CD4-positive, alpha-beta T cell treated with Interferon alpha-2 for 1 hour (primary cell): ENCODE measurements around the gene CIZ1.

Experiments
- DNase-seq, 2 donors: peaks; one replicate each; pipeline ENCODE4 v3.0.0-alpha.2; 2020 to 2022

Gene CIZ1

DNA sequence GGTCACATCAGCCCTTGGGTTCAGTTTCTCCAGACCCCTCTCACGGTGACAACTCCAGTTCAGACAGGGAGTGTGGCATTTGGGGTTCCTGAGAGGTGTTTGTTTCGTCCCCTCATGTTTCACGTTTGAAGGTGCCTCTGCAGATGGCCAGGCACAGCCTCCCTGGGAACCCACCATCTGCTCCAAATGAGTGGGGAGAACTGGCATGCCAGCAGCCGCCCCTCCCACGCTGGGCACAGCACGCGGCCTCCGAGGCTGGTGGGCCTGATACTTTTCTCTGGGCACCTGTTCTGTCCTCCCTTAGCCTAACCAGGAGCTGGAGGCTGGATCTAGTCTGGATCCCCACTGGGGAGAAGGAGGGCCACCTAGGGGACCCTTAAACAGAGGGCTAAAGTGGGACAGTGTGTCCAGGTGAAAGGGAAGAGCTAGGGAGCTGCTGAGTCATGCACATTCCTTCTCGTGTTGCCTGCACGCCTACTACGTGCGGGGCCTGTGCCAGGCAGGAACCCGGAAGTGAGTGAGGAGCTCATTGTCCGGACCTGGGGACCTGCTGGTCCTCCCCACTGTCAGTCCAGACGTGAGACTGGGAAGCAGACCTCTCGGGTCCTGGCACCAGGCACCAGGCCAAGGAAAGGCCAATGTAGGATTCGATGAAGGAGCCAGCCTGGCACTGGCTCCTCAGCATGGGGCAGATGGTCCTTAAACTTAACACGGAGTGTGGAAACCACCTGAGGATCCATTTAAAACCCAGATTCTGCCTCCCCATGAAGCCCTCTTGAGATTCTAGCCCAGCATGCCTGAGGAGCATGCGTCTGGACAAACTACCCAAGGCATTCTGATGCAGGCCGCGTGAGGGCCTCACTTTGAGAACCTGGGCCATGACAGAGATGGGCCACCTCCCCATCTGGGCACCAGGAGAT, 23.5 kb upstream of the CIZ1 start:
- no peak for DNase-seq

DNA sequence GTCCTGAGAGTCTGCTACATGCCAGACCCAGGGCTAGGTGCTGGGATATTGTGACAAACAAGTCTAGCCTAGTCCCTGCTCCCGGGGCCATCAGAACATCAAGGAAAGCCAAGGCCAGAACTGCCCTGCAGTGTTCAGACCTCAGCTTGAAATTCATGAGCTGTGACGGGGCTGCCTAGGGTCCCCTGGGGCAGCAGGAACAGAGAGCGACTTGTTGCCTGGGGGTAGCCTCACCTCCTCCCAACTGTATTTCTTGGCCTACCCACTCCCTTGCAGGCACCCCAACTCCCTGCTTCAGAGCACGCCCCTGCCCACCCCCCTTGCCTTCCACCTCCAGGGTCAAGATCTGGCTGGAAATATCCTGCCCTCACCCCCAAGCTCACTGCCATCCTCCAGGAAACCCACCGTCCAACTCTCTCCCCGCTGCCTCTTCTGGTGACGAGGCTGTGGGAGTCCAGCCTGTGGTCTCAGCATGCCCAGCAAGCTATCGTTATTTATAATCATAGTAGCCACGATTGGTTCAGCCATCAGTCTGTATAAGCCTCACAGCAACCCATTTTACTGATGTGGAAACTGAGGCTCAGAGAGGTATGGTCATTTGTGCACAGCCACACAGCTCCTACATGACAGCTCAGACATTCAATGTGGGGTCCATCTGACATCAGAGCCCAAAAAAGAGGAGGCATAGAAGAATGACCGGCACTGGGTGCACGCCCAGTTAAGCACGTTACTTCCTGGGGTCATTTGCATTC, 22.6 kb upstream of the CIZ1 start:
- DNase-seq: no peak

DNA sequence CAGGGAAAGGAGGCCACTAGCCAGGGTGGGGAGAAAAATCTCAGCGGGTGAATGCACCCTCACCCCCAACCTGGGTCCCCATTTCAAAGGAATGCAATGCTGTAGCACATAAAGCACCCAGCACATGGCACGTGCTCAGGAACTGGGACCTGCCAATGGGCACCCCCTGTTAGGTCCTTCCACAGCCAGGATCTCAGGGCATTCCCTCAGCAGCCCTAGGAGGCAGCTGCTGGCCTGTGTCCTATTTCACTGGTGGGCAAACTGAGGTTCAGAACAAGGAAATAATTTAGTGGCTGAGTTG, 20.6 kb upstream of the CIZ1 start:
- no peak for DNase-seq

DNA sequence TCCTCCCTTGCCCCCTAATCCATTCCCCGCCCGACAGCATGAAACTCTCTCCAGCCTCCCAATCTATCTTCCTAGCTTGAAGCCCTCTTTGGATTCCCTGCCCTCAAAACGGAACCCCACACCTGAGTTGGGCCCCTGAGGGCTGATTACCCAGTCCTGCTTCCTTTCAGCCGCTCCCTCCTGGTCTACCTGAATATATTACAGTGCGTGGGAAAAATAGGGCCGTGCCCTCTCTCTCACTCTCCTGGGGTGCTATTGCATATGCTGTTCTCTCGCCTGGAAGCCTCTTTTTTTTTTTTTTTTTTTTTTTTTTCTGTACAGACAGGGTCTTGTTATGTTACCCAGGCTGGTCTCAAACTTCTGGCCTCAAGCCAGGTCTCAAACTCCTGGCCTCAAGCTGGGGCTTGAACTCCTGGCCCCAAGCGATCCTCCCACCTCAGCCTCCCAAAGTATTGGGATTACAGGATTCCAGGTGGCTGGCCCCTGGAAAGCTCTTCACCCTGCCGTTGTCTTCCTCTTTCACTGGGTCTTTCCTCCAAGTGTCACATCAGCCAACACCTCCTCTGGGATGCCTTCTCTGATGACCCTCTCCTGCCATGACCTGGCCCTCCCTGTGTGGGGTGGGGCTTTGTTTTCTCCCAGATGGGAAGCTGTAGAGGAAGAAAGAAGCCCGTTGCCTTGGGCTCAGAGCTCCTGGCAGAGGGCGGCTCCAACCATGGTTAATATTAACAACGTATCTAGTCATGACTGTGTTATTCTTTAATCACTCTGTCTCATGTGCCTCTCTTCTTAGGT, 20.0 kb upstream of the CIZ1 start:
- no peak for DNase-seq

DNA sequence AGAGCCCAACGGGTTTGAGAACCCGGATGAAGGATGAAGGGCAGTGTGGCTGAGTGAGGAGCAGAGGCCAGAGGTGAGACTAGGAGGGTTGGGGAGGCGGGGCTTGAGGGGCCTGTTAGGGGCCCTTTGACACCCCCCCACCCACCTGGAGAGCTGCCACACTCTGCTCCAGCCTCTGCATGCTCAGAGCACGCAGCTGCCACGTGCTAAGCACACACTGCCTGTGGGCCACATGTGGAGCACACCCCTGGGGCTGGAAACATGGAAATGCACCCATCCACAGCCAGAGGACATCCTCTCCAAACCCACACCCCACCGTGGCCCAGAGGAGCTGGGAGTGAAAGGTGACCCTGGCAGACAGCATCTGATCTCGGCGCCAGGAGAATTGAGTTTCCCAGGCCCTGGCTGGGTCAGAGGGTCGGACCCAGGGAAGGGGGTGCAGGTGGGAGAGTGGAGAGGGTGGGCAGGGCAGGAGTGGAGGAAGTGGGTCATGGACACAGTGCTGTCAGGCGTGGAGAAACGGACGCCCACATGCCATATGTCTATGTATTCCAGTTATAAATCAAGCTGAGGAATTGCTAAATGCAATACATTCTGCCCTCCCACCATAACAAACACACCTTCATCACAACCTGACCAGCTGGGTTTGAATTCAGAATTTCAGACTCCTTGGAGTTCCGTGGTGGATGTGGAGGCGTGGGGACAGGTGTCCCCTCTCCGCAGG, 17.7 kb upstream of the CIZ1 start:
- no peak for DNase-seq

DNA sequence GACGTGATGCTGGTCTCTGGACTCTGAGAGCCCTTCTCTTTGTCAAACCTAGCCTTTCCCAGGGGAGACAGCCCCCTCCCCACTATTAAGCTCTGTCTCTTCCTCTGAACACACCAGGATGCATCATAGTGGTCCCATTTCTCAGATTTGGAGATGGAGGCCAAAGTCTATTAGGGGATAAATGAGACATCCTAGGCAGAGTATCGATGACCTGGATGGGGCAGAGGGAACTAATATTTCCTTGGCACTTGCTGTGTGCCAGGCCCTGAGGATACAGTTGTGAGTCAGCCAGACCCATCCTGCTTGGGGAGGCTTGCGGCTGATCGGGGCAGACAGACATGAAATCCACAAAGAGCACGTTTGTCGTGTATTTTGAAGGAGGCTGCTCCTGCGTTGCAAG, 17.0 kb upstream of the CIZ1 start:
- no peak for DNase-seq

DNA sequence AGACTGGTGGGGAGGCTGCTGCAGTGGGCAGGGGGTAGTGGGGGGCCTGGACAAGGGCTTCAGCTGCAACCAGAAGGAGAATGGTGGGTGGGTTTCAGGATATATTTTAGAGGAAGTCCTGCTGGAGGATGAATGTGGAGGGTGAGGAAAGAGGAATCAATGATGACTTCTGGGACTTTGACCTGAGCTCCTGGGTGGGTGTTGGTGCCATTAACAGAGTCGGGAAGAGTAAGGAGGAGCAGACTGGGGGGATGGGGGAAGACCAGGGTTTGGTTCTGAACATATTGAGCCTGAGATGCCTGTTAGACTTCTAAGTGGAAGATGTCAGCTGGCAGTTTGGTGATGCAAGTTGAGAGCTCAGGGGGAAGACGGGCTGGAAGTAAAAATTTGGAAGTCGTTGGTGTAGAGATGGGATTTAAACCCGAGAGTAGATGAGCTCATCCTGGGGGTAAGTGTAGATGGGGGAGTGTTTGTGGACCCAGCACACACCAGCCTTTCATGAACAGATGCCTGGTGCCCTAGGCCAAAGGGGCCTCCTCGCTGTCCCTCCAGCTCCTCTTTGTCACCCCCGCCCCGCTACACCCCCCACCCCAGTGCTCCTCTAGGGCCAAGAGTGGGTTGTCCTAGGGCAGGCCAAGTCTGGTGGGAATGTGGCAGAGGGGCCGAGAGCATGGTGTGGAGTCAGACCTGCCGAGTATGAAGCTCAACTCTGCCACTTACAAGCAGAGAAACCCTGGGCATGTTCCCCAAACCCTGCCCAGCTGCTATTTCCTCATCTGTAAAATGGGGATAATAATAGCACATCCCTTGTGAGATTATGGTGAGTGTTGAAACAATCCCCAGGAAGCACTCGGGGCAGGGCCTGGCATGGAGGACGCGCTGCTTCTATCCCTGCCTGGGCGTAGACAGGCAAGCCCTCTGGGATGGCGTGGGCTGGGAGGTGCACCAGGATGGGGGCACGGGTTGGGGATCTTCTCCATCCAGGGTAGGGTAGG, 15.8 kb upstream of the CIZ1 start:
- no peak for DNase-seq

DNA sequence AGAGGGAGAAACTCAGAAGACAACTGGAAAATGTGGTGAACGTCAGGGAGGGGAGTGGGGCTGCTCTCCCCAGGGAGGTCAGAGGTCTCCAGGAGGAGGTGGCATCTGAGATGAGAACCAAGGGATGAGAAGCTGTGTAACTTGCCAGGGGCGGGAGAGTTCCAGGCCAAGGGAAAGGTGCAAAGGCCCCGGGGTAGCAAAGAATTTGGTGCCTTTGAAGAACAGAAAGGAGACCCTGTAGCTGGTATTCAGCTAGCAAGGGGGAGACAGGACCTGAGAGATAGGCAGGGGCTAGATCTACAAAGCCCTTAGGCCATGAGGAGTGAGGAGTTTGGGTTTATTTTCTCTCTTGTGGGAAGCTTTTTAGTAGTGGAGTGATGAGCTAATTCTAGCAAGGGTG, 15.1 kb upstream of the CIZ1 start:
- no peak for DNase-seq

DNA sequence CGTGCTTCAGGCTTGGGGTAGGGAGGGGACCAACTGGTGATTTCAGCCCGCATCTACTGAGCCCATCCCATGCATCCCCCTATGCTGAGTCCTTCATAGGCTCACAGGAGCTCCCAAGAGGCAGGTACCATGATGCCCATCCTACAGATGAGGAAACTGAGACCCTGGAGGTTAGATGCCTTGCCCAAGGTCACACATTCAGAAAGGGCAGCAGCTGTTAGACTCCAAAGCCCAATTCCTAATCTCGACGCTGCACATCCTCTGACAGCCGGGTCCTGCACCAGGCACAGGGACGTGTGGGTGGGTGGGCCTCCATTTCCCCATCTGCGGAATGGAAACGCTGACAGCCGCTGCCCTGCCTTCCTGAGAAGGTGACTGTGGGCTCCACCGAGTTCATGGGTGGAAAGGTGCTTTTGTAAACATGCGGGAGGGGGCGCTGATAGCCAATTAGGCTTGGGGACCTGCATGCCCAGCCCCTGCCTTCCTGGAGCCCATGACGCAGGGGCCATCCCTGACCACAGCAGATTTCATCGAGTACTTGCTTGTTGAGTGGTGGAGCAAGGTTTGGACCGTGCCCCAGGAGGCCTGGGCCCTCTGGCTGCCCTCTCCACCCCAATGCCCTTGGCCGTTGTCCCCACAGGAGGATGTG, 14.0 kb upstream of the CIZ1 start:
- DNase-seq: no peak

DNA sequence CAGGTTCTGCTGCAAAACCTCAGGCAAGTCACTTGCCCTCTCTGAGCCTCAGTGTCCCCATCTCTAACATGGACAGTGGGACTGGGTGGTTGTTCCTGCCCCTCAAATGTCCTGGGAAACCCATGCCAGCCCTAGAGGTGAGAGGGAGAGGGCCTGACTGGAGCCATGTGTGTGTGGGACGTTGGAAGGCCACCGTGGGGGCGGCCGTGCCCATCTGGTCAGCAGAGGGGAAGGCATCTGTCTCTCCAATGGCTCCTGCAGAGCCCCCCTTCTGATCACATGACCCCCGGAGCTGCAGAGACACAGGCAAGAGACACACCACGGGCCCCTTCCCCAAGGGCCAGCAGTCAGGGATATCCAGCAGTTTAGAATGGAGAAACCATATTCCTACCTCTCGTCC, 13.5 kb upstream of the CIZ1 start:
- no peak for DNase-seq

DNA sequence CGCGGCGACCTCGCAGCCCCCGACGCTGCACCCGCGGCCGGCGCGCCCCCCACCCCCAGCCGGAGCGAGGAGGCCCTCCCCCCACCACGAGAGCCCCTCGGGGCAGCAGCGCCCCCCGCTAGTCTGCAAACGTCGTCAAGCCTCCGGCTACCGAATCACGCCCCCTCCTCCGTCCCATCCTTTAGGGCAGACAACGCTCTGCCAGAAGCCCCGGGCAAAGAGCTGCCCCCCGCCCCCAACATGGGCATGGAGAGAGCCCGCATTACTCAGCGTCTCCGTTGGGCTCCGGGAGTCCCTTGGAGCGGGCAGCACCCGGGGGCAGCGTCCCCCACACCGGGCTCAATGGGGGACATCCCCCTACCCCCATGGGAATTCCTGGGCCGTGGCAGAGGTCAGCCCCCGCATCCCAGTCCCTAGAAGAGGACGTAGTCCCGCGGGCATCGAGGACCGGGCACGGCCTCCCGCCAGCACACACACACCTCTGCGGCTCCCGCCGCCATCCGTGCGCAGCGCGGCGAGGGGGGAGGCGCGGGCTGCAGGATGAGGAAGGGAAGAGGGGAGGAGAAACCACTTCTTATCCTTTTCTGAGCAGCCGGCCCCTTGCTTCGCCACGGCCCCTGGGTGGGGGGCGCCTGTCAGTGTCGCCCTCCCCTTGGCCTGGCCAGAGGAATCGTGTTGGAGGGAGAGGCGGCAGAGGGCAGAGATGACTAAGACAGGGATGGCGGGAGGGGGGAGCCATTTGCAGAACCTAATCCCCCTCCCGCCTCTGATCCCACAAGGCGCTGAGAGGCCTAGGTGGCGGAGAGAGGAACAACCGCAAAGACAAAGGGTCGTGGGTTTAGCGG, 12.6 kb upstream of the CIZ1 start:
- DNase-seq: peak in 1 of 2 donors; percentile 8

DNA sequence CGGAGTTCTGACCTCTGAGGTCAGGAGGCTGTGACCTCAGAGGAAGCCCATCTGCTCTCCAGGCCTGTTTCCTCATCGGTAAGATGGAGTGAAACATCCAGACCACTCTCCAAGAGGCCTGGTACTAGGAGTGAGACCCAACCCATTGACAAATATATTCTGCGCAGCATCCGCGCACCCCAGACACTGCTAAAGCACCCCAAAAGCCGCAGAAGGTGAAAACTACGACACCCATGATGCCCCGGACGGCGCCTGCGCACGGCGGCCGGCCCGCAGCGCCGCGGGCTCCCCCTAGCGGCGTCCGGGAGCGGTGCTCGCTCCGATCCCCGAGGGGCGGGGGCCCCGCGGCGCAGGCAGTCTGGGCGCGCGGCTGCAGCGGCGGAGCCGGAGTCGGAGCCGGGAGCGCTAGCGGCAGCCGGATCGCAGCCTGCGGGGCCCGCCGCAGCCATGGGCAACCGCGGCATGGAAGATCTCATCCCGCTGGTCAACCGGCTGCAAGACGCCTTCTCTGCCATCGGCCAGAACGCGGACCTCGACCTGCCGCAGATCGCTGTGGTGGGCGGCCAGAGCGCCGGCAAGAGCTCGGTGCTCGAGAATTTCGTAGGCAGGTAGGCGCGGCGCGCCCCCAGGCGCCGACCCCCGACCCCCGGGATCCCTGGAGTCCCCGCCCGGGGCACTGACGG, 11.8 kb upstream of the CIZ1 start, which contains the start of gene DNM1:
Gene DNM1 (plus strand): TSS at position 356 of the 683 bp plus-strand sequence. CDS start 92 bp downstream, at position 448.
- peak; percentile 72 to 84 for DNase-seq

DNA sequence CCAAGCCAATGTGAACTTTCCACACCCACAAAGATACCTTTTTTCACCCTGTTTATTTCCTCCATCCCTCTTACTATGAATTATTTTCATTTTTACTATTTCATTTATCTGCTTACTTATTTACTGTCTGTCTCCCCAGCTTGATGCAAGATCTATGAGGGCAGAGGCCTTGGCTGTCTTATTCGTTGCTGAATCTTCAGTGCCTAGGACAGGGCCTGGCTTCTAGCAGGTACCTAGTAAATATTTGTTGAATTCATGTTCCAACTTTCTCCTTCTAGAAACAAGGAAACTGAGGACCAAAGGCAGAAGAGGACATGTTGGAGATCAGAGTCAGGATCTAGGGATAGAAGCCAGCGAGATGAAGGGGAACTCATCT, 11.3 kb upstream of the CIZ1 start:
- no peak for DNase-seq

DNA sequence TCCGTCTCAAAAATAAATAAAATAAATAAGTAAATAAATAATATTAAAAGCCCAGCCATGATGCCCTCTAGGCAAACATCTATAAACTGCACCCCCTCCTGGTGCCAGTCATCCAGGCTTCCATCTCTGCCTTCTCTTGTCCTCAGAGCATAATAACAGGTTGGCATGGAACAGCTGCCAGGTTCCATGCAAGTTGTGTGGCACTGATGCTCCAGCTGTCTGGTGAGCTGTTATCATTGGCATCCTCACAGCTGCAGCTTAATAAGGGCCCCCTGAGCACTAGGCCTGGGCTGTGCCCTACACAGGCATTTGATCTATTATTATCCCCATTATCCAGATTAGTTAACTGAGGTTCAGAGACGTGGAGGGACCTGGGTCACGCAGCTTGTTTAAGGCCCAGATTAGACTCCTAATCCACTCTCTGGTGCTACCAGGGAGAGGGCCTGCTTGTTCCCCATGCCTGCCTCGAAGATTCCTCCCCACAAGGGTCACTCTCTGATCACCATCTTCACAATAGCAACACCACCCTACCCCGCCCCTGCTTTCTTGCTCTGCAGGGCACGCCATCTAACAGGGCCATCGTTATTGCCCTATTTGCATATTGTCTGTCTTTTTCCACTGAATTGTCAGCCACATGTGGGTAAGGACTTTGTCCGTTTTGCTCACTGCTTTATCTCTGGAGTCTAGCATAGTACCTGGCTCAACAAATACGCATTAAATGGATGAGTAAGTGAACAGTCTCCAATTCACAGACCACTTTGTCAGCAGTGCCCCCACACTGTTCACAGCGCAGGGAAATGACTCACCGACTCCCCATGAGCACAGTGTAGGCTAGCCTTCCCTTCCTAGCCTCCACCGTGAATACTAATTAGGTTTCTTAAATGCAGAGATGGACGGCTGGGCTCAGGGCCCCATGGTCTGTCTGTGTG, 10.3 kb upstream of the CIZ1 start:
- no peak for DNase-seq

DNA sequence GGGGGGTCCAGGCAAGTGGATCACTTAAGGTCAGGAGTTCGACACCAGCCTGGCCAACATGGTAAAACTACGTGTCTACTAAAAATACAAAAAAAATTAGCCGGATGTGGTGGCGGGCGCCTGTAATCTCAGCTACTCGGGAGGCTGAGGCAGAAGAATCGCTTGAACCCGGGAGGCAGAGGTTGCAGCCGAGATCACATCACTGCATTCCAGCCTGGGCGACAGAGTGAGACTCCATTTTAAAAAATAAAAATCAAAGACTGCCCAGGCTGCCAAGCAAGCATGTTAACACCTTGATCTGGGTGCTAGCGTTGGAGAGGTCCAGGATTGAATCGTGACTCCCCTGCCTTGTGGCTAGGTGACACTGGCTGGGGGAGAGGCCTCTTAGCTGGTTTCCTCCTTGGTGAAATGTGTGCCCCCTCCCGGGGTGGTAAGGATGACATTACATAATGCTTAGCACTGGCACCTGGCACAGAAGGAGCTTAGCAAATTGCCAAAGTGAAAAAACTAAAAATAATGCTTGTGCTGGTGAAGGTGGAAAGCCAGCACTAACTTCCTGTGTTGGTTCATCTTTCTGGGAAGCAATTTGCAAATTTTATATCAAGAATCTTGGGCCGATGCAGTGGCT, 2.2 kb upstream of the CIZ1 start:
- no peak for DNase-seq

DNA sequence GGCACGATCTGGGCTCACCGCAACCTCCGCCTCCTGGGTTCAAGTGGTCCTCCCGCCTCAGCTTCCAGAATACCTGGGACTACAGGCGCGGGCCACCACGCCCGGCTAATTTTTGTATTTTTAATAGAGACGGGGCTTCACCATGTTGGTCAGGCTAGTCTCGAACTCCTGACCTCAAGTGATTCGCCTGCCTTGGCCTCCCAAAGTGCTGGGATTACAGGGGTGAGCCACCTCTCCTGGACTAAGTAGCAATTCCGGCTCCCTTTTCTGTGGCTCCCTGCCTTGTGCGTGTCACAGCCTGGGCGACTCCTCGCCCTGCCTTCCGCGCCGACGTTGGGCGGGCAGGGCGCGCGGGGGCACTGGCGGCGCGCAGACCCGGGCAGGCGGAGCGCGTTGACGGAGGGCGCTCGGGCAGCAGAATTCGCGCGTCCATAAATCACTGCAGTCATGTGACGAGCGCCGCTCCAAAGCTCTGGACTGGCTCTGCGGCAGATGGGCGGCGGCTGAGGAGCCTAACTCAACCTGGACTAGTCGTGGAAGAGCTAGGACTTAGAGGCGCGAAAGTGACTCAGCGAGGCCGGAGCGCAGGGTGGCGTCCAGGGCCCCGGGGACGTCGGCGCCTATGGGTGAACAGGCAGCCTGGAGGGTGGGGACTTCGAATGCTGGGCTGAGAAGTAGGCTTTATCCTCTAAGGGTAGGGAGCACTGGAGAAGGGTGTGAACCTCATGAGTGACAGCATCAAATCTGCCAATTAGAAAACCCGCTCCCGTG, 1.4 kb upstream of the CIZ1 start:
- DNase-seq: peak in 1 of 2 donors; percentile 66
